Mesenchymal stem cell (in vitro differentiated cells and primary cell): Measurements from ENCODE around the gene PDHB.

ENCODE experiments used
- DNase-seq: peaks from one replicate; pipeline ENCODE4 v3.0.0-alpha.2; 2013
- H2AFZ ChIP-seq: one replicate; pipeline ENCODE4 v1.6.1; 2013; ENCODE audit warnings: low read depth, mild to moderate bottlenecking, control low read depth, inconsistent platforms, low read length, moderate library complexity
- H2AK5ac ChIP-seq: 2 replicates; pipeline ENCODE4 v1.6.1; 2013; ENCODE audit warnings: low read length, moderate library complexity, mild to moderate bottlenecking, inconsistent platforms; ENCODE audit not compliant: severe bottlenecking
- H2BK120ac ChIP-seq: one replicate; pipeline ENCODE4 v1.6.1; 2013; ENCODE audit warnings: low read depth, mild to moderate bottlenecking, inconsistent platforms, low read length, moderate library complexity
- H2BK12ac ChIP-seq, 2 experiments: one replicate each; pipeline ENCODE4 v1.6.1; 2013; ENCODE audit warnings: inconsistent platforms in 2 of 2, low read length in 2 of 2, mild to moderate bottlenecking in 2 of 2, moderate library complexity in 2 of 2, control low read depth in 1 of 2
- H2BK15ac ChIP-seq: one replicate; pipeline ENCODE4 v1.6.1; 2013; ENCODE audit warnings: mild to moderate bottlenecking, low read depth, inconsistent platforms; ENCODE audit not compliant: poor library complexity, severe bottlenecking
- H2BK5ac ChIP-seq: 2 replicates; pipeline ENCODE4 v1.6.1; 2013; ENCODE audit warnings: low read depth, mild to moderate bottlenecking, low read length, control low read depth, inconsistent platforms; ENCODE audit not compliant: poor library complexity, severe bottlenecking
- H3K14ac ChIP-seq, 2 experiments: one replicate each; pipeline ENCODE4 v1.6.1; 2013; ENCODE audit warnings: inconsistent platforms in 2 of 2, low read length in 2 of 2, control low read depth in 1 of 2, mild to moderate bottlenecking in 1 of 2, moderate library complexity in 1 of 2
- H3K18ac ChIP-seq, 2 experiments: one replicate each; pipeline ENCODE4 v1.6.1; 2013; ENCODE audit warnings: inconsistent platforms in 2 of 2, low read length in 2 of 2, control low read depth in 1 of 2, low read depth in 1 of 2, mild to moderate bottlenecking in 1 of 2
- H3K23ac ChIP-seq, 2 experiments: one replicate each; pipeline ENCODE4 v1.6.1; 2013; ENCODE audit warnings: inconsistent platforms in 2 of 2, low read length in 2 of 2, mild to moderate bottlenecking in 2 of 2, moderate library complexity in 2 of 2, control low read depth in 1 of 2
- H3K27ac ChIP-seq: 2 replicates; pipeline ENCODE4 v1.5.1; 2013; ENCODE audit warnings: mild to moderate bottlenecking, moderate library complexity, low read length, control low read depth, inconsistent platforms; ENCODE audit not compliant: poor library complexity, severe bottlenecking
- H3K27me3 ChIP-seq, 2 experiments: 2 replicates each; pipeline versions ENCODE4 v1.6.1 to v1.7.0; 2013; ENCODE audit warnings: low read length in 2 of 2, mild to moderate bottlenecking in 2 of 2, moderate library complexity in 2 of 2, control low read depth in 1 of 2, inconsistent platforms in 1 of 2; ENCODE audit not compliant: control insufficient read depth in 1 of 2, insufficient read depth in 1 of 2
- H3K36me3 ChIP-seq, 2 experiments: 2 replicates each; pipeline versions ENCODE4 v1.6.1 to v1.7.0; 2013; ENCODE audit warnings: low read length in 2 of 2, control low read depth in 1 of 2, inconsistent platforms in 1 of 2, low read depth in 1 of 2, mild to moderate bottlenecking in 1 of 2; ENCODE audit not compliant: insufficient read depth in 2 of 2, control insufficient read depth in 1 of 2
- H3K4ac ChIP-seq, 2 experiments: one replicate each; pipeline ENCODE4 v1.6.1; 2013; ENCODE audit warnings: inconsistent platforms in 2 of 2, low read length in 2 of 2, mild to moderate bottlenecking in 2 of 2, moderate library complexity in 2 of 2, control low read depth in 1 of 2, low read depth in 1 of 2
- H3K4me1 ChIP-seq: 2 replicates; pipeline ENCODE4 v1.6.1; 2013; ENCODE audit warnings: low read depth, low read length, control low read depth; ENCODE audit not compliant: control insufficient read depth, insufficient read depth
- H3K4me2 ChIP-seq: 2 replicates; pipeline ENCODE4 v1.6.1; 2013; ENCODE audit warnings: low read length, mild to moderate bottlenecking, inconsistent platforms; ENCODE audit not compliant: poor library complexity, severe bottlenecking
- H3K4me3 ChIP-seq, 2 experiments: 2 replicates each; pipeline versions ENCODE4 v1.5.1 to v1.7.0; 2013; ENCODE audit warnings: low read length in 2 of 2, mild to moderate bottlenecking in 2 of 2, control low read depth in 1 of 2, low read depth in 1 of 2; ENCODE audit not compliant: insufficient read depth in 1 of 2
- H3K79me1 ChIP-seq: replicated peaks from 2 replicates; pipeline ENCODE4 v1.6.1; 2013; ENCODE audit warnings: mild to moderate bottlenecking, control low read depth, low read length, inconsistent platforms; ENCODE audit not compliant: poor library complexity, severe bottlenecking
- H3K9ac ChIP-seq: 2 replicates; pipeline ENCODE4 v1.7.0; 2013; ENCODE audit warnings: mild to moderate bottlenecking, low read length, moderate library complexity
- H3K9me3 ChIP-seq: 2 replicates; pipeline ENCODE4 v1.7.0; 2013; ENCODE audit warnings: mild to moderate bottlenecking, low read length; ENCODE audit not compliant: control insufficient read depth
- H4K8ac ChIP-seq: one replicate; pipeline ENCODE4 v1.6.1; 2013; ENCODE audit warnings: inconsistent platforms, mild to moderate bottlenecking, low read length, moderate library complexity
- H4K91ac ChIP-seq: one replicate; pipeline ENCODE4 v1.6.1; 2013; ENCODE audit warnings: mild to moderate bottlenecking, low read length, inconsistent platforms
- WGBS: methylation state at CpG from one replicate; pipeline ENCODE4 v1.1.7; 2013; ENCODE audit warnings: mixed read lengths; 5-methylcytosine and 5-hydroxymethylcytosine counted together

PDHB gene

GRCh38 chr3:58411036-58411435 lies 22.6 kb downstream of the PDHB start:
- no peak overlapping the region for H2AK5ac ChIP-seq
- H2AFZ ChIP-seq, result no peak overlapping the region

GRCh38 chr3:58409663-58410062 lies 24.0 kb downstream of the PDHB start:
- no peaks in the 10 kb centered on the region for H3K79me1 ChIP-seq
- no peak overlapping the region for H2BK12ac ChIP-seq
- H3K27me3 ChIP-seq, result no peaks in the 10 kb centered on the region
- no peak overlapping the region for H3K4me2 ChIP-seq
- peaks cover 10 to 62% of the 10 kb centered on the region in 2 experiments for H3K36me3 ChIP-seq
- H3K18ac ChIP-seq, result no peak overlapping the region
- no peak overlapping the region for H3K27ac ChIP-seq
- no peaks in the 10 kb centered on the region for H3K4me1 ChIP-seq
- H3K9me3 ChIP-seq, result no peaks in the 10 kb centered on the region
- 99% methylated on average over 3 of the region's 3 CpGs for WGBS
- no peak overlapping the region for H3K4me3 ChIP-seq
- no peak overlapping the region for H2BK15ac ChIP-seq
- DNase-seq, result no peak
- H4K91ac ChIP-seq, result no peak overlapping the region
- no peak overlapping the region for H3K14ac ChIP-seq
- H2AFZ ChIP-seq, result no peak overlapping the region
- no peak overlapping the region for H2BK120ac ChIP-seq
- no peak overlapping the region for H3K9ac ChIP-seq
- no peak overlapping the region for H3K4ac ChIP-seq
- no peak overlapping the region for H3K23ac ChIP-seq
- H2AK5ac ChIP-seq, result no peak overlapping the region
- H2BK5ac ChIP-seq, result no peak overlapping the region
- no peak overlapping the region for H4K8ac ChIP-seq

More at GRCh38 chr3:58411036-58411435, 22.6 kb downstream of the PDHB start:
- H2BK120ac ChIP-seq, result no peak overlapping the region
- no peaks in the 10 kb centered on the region for H3K79me1 ChIP-seq
- H3K9me3 ChIP-seq, result no peaks in the 10 kb centered on the region
- no peaks in the 10 kb centered on the region for H3K27me3 ChIP-seq
- H3K4me3 ChIP-seq, result no peak overlapping the region
- H4K91ac ChIP-seq, result no peak overlapping the region
- H2BK15ac ChIP-seq, result no peak overlapping the region
- H3K4me1 ChIP-seq, result no peaks in the 10 kb centered on the region
- H3K27ac ChIP-seq, result no peak overlapping the region
- no peak overlapping the region for H3K4ac ChIP-seq
- H2BK12ac ChIP-seq, result no peak overlapping the region
- H3K23ac ChIP-seq, result no peak overlapping the region
- no peak overlapping the region for H3K9ac ChIP-seq
- H3K36me3 ChIP-seq, result peaks cover 10 to 73% of the 10 kb centered on the region in 2 experiments
- H3K4me2 ChIP-seq, result no peak overlapping the region
- H2BK5ac ChIP-seq, result no peak overlapping the region
- 95% methylated on average over 3 of the region's 3 CpGs for WGBS
- H4K8ac ChIP-seq, result no peak overlapping the region
- no peak for DNase-seq
- no peak overlapping the region for H3K18ac ChIP-seq
- no peak overlapping the region for H3K14ac ChIP-seq

- Histone ChIP-seq H2BK120ac (no peak overlapping the region), H3K4me1 (peaks cover 2% of the 10 kb centered on the region), H4K91ac (no peak overlapping the region), H3K14ac (no peak overlapping the region), H3K4ac (no peak overlapping the region), H3K27me3 (no peaks in the 10 kb centered on the region), H3K27ac (no peak overlapping the region), H2AFZ (no peak overlapping the region), H2BK12ac (no peak overlapping the region), H3K4me3 (no peak overlapping the region), H3K36me3 (peaks cover 10 to 62% of the 10 kb centered on the region in 2 experiments), H3K4me2 (no peak overlapping the region), H3K79me1 (no peaks in the 10 kb centered on the region), H2BK5ac (no peak overlapping the region), H4K8ac (peak overlapping the region; percentile 13), H2BK15ac (no peak overlapping the region), H3K23ac (no peak overlapping the region), H3K18ac (no peak overlapping the region), H3K9me3 (no peaks in the 10 kb centered on the region), H3K9ac (no peak overlapping the region), H2AK5ac (no peak overlapping the region)
- WGBS, result 94% methylated on average over 5 of the region's 5 CpGs
- DNase-seq, result no peak
Measured at GRCh38 chr3:58408906-58409305, 24.7 kb downstream of the PDHB start.

GRCh38 chr3:58404396-58404795 lies 29.2 kb downstream of the PDHB start:
- Histone ChIP-seq H2BK120ac (no peak overlapping the region), H3K79me1 (peaks cover 1% of the 10 kb centered on the region), H3K14ac (no peak overlapping the region), H3K4me1 (peaks cover 2% of the 10 kb centered on the region), H3K23ac (no peak overlapping the region), H3K27ac (no peak overlapping the region), H2BK5ac (no peak overlapping the region), H4K91ac (no peak overlapping the region), H3K36me3 (peaks cover 5 to 41% of the 10 kb centered on the region in 2 experiments), H3K4ac (no peak overlapping the region), H2AK5ac (no peak overlapping the region), H3K9ac (no peak overlapping the region), H2BK12ac (no peak overlapping the region), H3K27me3 (no peaks in the 10 kb centered on the region), H3K9me3 (no peaks in the 10 kb centered on the region), H2BK15ac (no peak overlapping the region), H3K4me2 (no peak overlapping the region), H4K8ac (no peak overlapping the region), H3K18ac (no peak overlapping the region), H3K4me3 (no peak overlapping the region), H2AFZ (no peak overlapping the region)
- WGBS, result 42% methylated on average over 2 of the region's 4 CpGs
- DNase-seq, result peak; percentile 72
